Measurements from ENCODE around the gene GSG1L.

- TF ChIP-seq CTCF (IDR thresholded peaks at IDR 0.05; ENCODE audit: low read depth, low read length, missing input control): no peak
- no peak for TF ChIP-seq RXRA (IDR thresholded peaks at IDR 0.05)
- no peak for TF ChIP-seq SP1 (IDR thresholded peaks at IDR 0.05)
- no peak for TF ChIP-seq MAX (IDR thresholded peaks at IDR 0.05)
- no peak for TF ChIP-seq RAD21 (IDR thresholded peaks at IDR 0.05)
- TF ChIP-seq GABPA (IDR thresholded peaks at IDR 0.05 in 1 of 2, conservative IDR thresholded peaks at IDR 0.05 in 1 of 2): no peak
- no peak for TF ChIP-seq YY1 (IDR thresholded peaks at IDR 0.05)
- TF ChIP-seq ATF3 (IDR thresholded peaks at IDR 0.05): no peak
- no peak for TF ChIP-seq REST (IDR thresholded peaks at IDR 0.05)
- no peak for TF ChIP-seq ZBTB33 (IDR thresholded peaks at IDR 0.05)
- no peak for TF ChIP-seq JUND (IDR thresholded peaks at IDR 0.05)
- no peak for TF ChIP-seq TAF1 (conservative IDR thresholded peaks at IDR 0.05)
Observed at GRCh38 chr16:27742333-27742732, 321.2 kb downstream of the GSG1L start.
